Measurements from ENCODE around the gene BTLA.

- no peak for TF ChIP-seq ARNT (IDR thresholded peaks at IDR 0.05)
- no peak for TF ChIP-seq TARDBP (IDR thresholded peaks at IDR 0.05)
- TF ChIP-seq PKNOX1 (IDR thresholded peaks at IDR 0.05) = no peak
- TF ChIP-seq ZNF384 (IDR thresholded peaks at IDR 0.05) = no peak
- TF ChIP-seq FOXM1 (IDR thresholded peaks at IDR 0.05; ENCODE audit: borderline replicate concordance) = no peak
- TF ChIP-seq SP1 (IDR thresholded peaks at IDR 0.05) = no peak
- no peak for TF ChIP-seq LEF1 (IDR thresholded peaks at IDR 0.05; ENCODE audit: borderline replicate concordance)
- TF ChIP-seq L3MBTL2 (conservative IDR thresholded peaks at IDR 0.05) = no peak
- no peak for TF ChIP-seq FOXA1 (IDR thresholded peaks at IDR 0.05)
- TF ChIP-seq FOXK2 (IDR thresholded peaks at IDR 0.05) = no peak
- TF ChIP-seq SUZ12 (IDR thresholded peaks at IDR 0.05) = no peak
- no peak for TF ChIP-seq BHLHE40 (IDR thresholded peaks at IDR 0.05; ENCODE audit: borderline replicate concordance)
Measured at GRCh38 chr3:112505907-112506306, 6.6 kb upstream of the BTLA start.

Measured in HEK293T (cell line).